PC-3 (cell line): ENCODE measurements around the gene DRD2. TPM values are rescaled to one million over a fixed set of nuclear protein-coding genes. Genes with fewer than 3 reads are reported as not detected.
A peak's percentile ranks its signal among the peaks of the same experiment; 100 is the strongest.

ENCODE experiments used
- ATAC-seq: fragments of 200-7000 bp; cut with Tn5 transposase; 2 replicates; pipeline ENCODE4 v1.9.1; 2020; ENCODE audit warnings: mild to moderate bottlenecking, moderate library complexity
- BruUV-seq: library from RNA; stranded (reverse); fragments of 400-500 nt; replicated peaks from 2 replicates; lab custom pipeline; 2021; lab: Mats Ljungman, UMichigan
- CTCF ChIA-PET: fragments of 300-600 bp; sonication (Branson Sonifier 250); formaldehyde crosslinking; loops from one replicate; lab custom pipeline; 2022; ENCODE audit warnings: antibody characterized with exemption; lab: Charles Lee
- POLR2A ChIA-PET: fragments of 300-600 bp; sonication (Branson Sonifier 250); formaldehyde crosslinking; loops from one replicate; lab custom pipeline; 2022; ENCODE audit warnings: antibody characterized with exemption; ENCODE audit not compliant: unreplicated experiment; lab: Charles Lee
- DNase-seq: peaks from one replicate; pipeline ENCODE4 v3.0.0-alpha.2; 2015
- H2AFZ ChIP-seq: fragments of 300-600 bp; sonication (generic); 2 replicates; pipeline ENCODE4 v1.6.0; 2016; ENCODE audit warnings: antibody characterized with exemption, low read length
- H3F3A ChIP-seq: fragments of 300-600 bp; sonication (generic); one replicate; pipeline ENCODE4 v1.6.0; 2017; ENCODE audit warnings: antibody characterized with exemption, low read length, control low read depth, mild to moderate bottlenecking; ENCODE audit not compliant: unreplicated experiment
- H3K27ac ChIP-seq: fragments of 300-600 bp; sonication (generic); 2 replicates; pipeline ENCODE4 v1.5.1; 2016; ENCODE audit warnings: mild to moderate bottlenecking, low read length
- H3K27me3 ChIP-seq: fragments of 300-600 bp; sonication (generic); 2 replicates; pipeline ENCODE4 v1.6.1; 2016; ENCODE audit warnings: low read length, mixed read lengths
- H3K36me3 ChIP-seq: fragments of 300-600 bp; sonication (generic); 2 replicates; pipeline ENCODE4 v1.6.1; 2016; ENCODE audit warnings: low read depth, mixed run types, low read length, mixed read lengths
- H3K4me1 ChIP-seq: fragments of 300-600 bp; sonication (generic); 2 replicates; pipeline ENCODE4 v1.5.1; 2016; ENCODE audit warnings: low read length; ENCODE audit not compliant: insufficient read depth
- H3K4me2 ChIP-seq: fragments of 300-600 bp; sonication (generic); 2 replicates; pipeline ENCODE4 v1.6.0; 2016; ENCODE audit warnings: low read length
- H3K4me3 ChIP-seq: fragments of 300-600 bp; sonication (generic); 2 replicates; pipeline ENCODE4 v1.5.1; 2016; ENCODE audit warnings: mild to moderate bottlenecking, low read length, mixed read lengths
- H3K79me2 ChIP-seq: fragments of 300-600 bp; sonication (generic); 2 replicates; pipeline ENCODE4 v1.6.1; 2017; ENCODE audit warnings: low read length, mixed read lengths
- H3K9ac ChIP-seq: fragments of 300-600 bp; sonication (generic); 2 replicates; pipeline ENCODE4 v1.6.0; 2016; ENCODE audit warnings: mild to moderate bottlenecking, low read length
- H3K9me2 ChIP-seq: fragments of 300-600 bp; sonication (generic); replicated peaks from 2 replicates; pipeline ENCODE4 v1.6.1; 2016; ENCODE audit warnings: mixed run types, low read length, mixed read lengths
- H3K9me3 ChIP-seq: fragments of 300-600 bp; sonication (generic); 2 replicates; pipeline ENCODE4 v1.6.1; 2016; ENCODE audit warnings: low read length, mixed read lengths
- H4K20me1 ChIP-seq: fragments of 300-600 bp; sonication (generic); 2 replicates; pipeline ENCODE4 v1.6.1; 2016; ENCODE audit warnings: low read length, mixed read lengths
- CTCF ChIP-seq: fragments of 300-600 bp; sonication (generic); conservative IDR thresholded peaks from 2 replicates; pipeline ENCODE4 v1.5.1; 2017; ENCODE audit warnings: antibody characterized with exemption, low read depth, mild to moderate bottlenecking, low read length
- EZH2 ChIP-seq: fragments of 300-600 bp; sonication (generic); IDR thresholded peaks from one replicate; pipeline ENCODE4 v1.6.1; 2017; ENCODE audit warnings: antibody characterized with exemption, mild to moderate bottlenecking, low read length; ENCODE audit not compliant: unreplicated experiment
- EZH2phosphoT487 ChIP-seq: fragments of 300-600 bp; sonication (generic); IDR thresholded peaks from 2 replicates; pipeline ENCODE4 v1.6.1; 2018; ENCODE audit warnings: mild to moderate bottlenecking, antibody characterized with exemption, low read length, borderline replicate concordance
- intact Hi-C: fragments of 100-400 bp; cut with micrococcal nuclease; formaldehyde crosslinking; loops from 2 replicates; pipeline ENCODE4 v1.9.0; 2023
- total RNA-seq: library from RNA; depleted of rRNA; stranded (reverse); fragments of >200 nt; gene quantifications from 2 replicates; pipeline ENCODE4 v1.2.3, GENCODE V29; 2014

DRD2 gene
- total RNA-seq, 1 experiment from 2014 or later: not detected

GRCh38 chr11:113449743-113450142 is 25.5 kb downstream of the DRD2 start:
- no peak overlapping the region for H3K27ac ChIP-seq
- no peaks in the 10 kb centered on the region for H3K9me3 ChIP-seq
- peaks cover 38% of the 10 kb centered on the region for H3K4me1 ChIP-seq
- ATAC-seq (no peak), DNase-seq (no peak)
- no peaks in the 10 kb centered on the region for H3K79me2 ChIP-seq
- H3F3A ChIP-seq: no peaks in the 10 kb centered on the region
- no peak overlapping the region for H3K9ac ChIP-seq
- H4K20me1 ChIP-seq: no peaks in the 10 kb centered on the region
- H2AFZ ChIP-seq: no peak overlapping the region
- BruUV-seq: no TSS peak
- TF ChIP-seq EZH2: no peak
- TF ChIP-seq CTCF: no peak
- no peak for TF ChIP-seq EZH2phosphoT487
- no peaks in the 10 kb centered on the region for H3K27me3 ChIP-seq
- H3K4me2 ChIP-seq: no peak overlapping the region
- CTCF ChIA-PET: no interaction called here
- POLR2A ChIA-PET: no interaction called here
- no peak overlapping the region for H3K4me3 ChIP-seq
- H3K9me2 ChIP-seq: no peaks in the 10 kb centered on the region
- no peaks in the 10 kb centered on the region for H3K36me3 ChIP-seq
- intact Hi-C loops: no loop called here

GRCh38 chr11:113448316-113448677 is 26.9 kb downstream of the DRD2 start:
- DNase-seq (no peak), ATAC-seq (no peak)
- H4K20me1 ChIP-seq: no peaks in the 10 kb centered on the region
- peaks cover 38% of the 10 kb centered on the region for H3K4me1 ChIP-seq
- no peak for TF ChIP-seq CTCF
- TF ChIP-seq EZH2: no peak
- no peak for TF ChIP-seq EZH2phosphoT487
- no peaks in the 10 kb centered on the region for H3K36me3 ChIP-seq
- H3K27ac ChIP-seq: 0 out of 2 replicates have a peak overlapping the region, but pooled peaks have one; percentile 5
- no peak overlapping the region for H2AFZ ChIP-seq
- no peaks in the 10 kb centered on the region for H3F3A ChIP-seq
- H3K4me2 ChIP-seq: 0 out of 2 replicates have a peak overlapping the region, but pooled peaks have one; percentile 10
- no peaks in the 10 kb centered on the region for H3K9me2 ChIP-seq
- intact Hi-C loops: no loop called here
- no TSS peak for BruUV-seq
- POLR2A ChIA-PET: no interaction called here
- H3K79me2 ChIP-seq: no peaks in the 10 kb centered on the region
- no peaks in the 10 kb centered on the region for H3K9me3 ChIP-seq
- no peak overlapping the region for H3K4me3 ChIP-seq
- H3K9ac ChIP-seq: no peak overlapping the region
- no peaks in the 10 kb centered on the region for H3K27me3 ChIP-seq
- CTCF ChIA-PET: no interaction called here

DNA sequence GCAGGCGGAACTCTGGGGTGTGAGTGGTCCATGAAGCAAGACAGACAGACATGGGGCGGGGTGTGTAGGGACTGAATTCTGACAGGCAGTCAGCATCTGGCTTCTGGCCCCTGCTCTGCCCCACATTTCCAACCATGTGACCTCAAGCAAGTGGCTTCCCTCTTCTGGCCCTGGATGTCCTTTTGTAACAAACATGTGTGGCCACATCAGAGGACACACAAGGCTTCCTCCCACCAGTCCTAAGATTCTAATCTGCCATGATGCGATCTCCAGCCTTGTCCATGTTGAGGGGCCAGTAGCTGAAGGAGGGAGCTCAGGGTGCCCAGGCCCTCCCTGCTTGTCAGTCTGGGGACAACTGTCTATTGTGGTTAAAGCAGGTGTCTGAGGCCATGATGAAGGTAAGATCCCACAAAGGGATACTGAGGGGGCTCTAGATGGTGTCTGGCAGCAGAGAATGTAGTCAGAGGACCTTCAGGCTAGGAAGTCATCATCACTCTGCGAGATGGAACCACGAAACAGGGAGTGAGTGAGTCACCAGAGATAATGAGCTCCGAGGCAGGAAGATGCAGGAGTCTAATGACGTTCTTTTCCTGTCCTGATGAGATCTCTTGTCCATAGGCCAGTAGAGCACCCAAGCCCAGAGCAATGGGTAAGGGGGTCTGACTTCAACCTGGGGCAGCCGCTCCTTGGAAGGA is 27.4 kb downstream of the DRD2 start:
- Histone ChIP-seq H3K36me3 (no peaks in the 10 kb centered on the region), H3K9me3 (no peaks in the 10 kb centered on the region), H3K27me3 (no peaks in the 10 kb centered on the region), H3F3A (no peaks in the 10 kb centered on the region), H2AFZ (no peak overlapping the region), H3K4me1 (peaks cover 38% of the 10 kb centered on the region), H4K20me1 (no peaks in the 10 kb centered on the region), H3K27ac (peak overlapping the region; percentile 21; the same call in 1 of the 2 replicates), H3K9ac (no peak overlapping the region), H3K9me2 (no peaks in the 10 kb centered on the region), H3K4me3 (no peak overlapping the region), H3K4me2 (peak overlapping the region; percentile 71; the same call in 1 of the 2 replicates), H3K79me2 (no peaks in the 10 kb centered on the region)
- ATAC-seq (0 out of 2 replicates have a peak, but pooled peaks have one; percentile 11), DNase-seq (peak; percentile 64)
- ChIA-PET CTCF (no interaction called here), POLR2A (no interaction called here)
- BruUV-seq: no TSS peak
- TF ChIP-seq EZH2phosphoT487: no peak
- no peak for TF ChIP-seq CTCF
- TF ChIP-seq EZH2: no peak
- intact Hi-C loops: no loop called here
